Colonic mucosa (tissue), 4 donors: ENCODE measurements around the gene SLC30A5. TPM values are rescaled to one million over a fixed set of nuclear protein-coding genes. Genes with fewer than 3 reads are reported as not detected.

Source experiments
- DNase-seq: peaks from one replicate; pipeline ENCODE4 v3.0.0-alpha.2; 2020
- H3K27ac ChIP-seq: fragments of 200-600 bp; one replicate; pipeline ENCODE4 v1.8.0; 2021
- H3K27me3 ChIP-seq: fragments of 200-600 bp; one replicate; pipeline ENCODE4 v1.8.0; 2021
- H3K36me3 ChIP-seq: fragments of 200-600 bp; one replicate; pipeline ENCODE4 v1.8.0; 2021
- H3K4me1 ChIP-seq: fragments of 200-600 bp; one replicate; pipeline ENCODE4 v1.8.0; 2021; ENCODE audit warnings: mild to moderate bottlenecking
- H3K4me3 ChIP-seq: fragments of 200-600 bp; one replicate; pipeline ENCODE4 v1.8.0; 2021
- H3K9ac ChIP-seq, 2 donors: one replicate each; pipeline ENCODE4 v1.7.0; 2013; ENCODE audit warnings: control low read depth in 2 of 2, low read depth in 2 of 2, low read length in 2 of 2
- H3K9me3 ChIP-seq: fragments of 200-600 bp; one replicate; pipeline ENCODE4 v1.8.0; 2021
- CTCF ChIP-seq: fragments of 200-600 bp; IDR thresholded peaks from one replicate; pipeline ENCODE4 v1.8.0; 2022; ENCODE audit warnings: antibody characterized with exemption, mild to moderate bottlenecking
- intact Hi-C: fragments of 100-400 bp; cut with DNase I; formaldehyde crosslinking; loops from one replicate; pipeline ENCODE4 v1.14.1; 2022
- total RNA-seq, 2 donors: library from RNA; stranded (reverse); fragmentation: NEBNext Ultra II Directional in 1 of 2; extraction: Animal tissue kit (Norgen Biotek cat#: 25700) in 1 of 2; gene quantifications; one replicate each; pipeline ENCODE4 v1.2.1, GENCODE V29; 2021
- donor health status: healthy.
- donor health status: DM: no; HTN: no; CAD: no.
- donor health status: DM: no; HTN: no; CAD: no.

SLC30A5 gene
- total RNA-seq, 2 donors from 2014 or later: 45.9 to 50.5 TPM

- Histone ChIP-seq H3K27ac (no peak overlapping the region), H3K9ac (peak overlapping the region; percentile 28 to 66), H3K36me3 (no peaks in the 10 kb centered on the region), H3K9me3 (no peaks in the 10 kb centered on the region), H3K27me3 (no peaks in the 10 kb centered on the region), H3K4me1 (peaks cover 4% of the 10 kb centered on the region), H3K4me3 (peak overlapping the region; percentile 88)
- DNase-seq: no peak
- intact Hi-C loops: loop anchor here (10.0 kb wide), 1 partner anchor 47 kb away; a partner anchor contains a TSS
- no peak for TF ChIP-seq CTCF
Observed at GRCh38 chr5:69167493-69167855, 73.7 kb downstream of the SLC30A5 start.

- no peaks in the 10 kb centered on the region for H3K27me3 ChIP-seq
- DNase-seq: no peak
- H3K36me3 ChIP-seq: no peaks in the 10 kb centered on the region
- H3K27ac ChIP-seq: no peak overlapping the region
- peak overlapping the region; percentile 88 for H3K4me3 ChIP-seq
- H3K4me1 ChIP-seq: peaks cover 4% of the 10 kb centered on the region
- H3K9ac ChIP-seq: peak overlapping the region; percentile 28 to 66
- no peak for TF ChIP-seq CTCF
- no peaks in the 10 kb centered on the region for H3K9me3 ChIP-seq
- intact Hi-C loops: loop anchor here (10.0 kb wide), 1 partner anchor 47 kb away; a partner anchor contains a TSS
Observed at GRCh38 chr5:69167929-69168328, 74.1 kb downstream of the SLC30A5 start.

GRCh38 chr5:69170495-69170894 lies 76.7 kb downstream of the SLC30A5 start:
- no peak for TF ChIP-seq CTCF
- Histone ChIP-seq H3K27ac (no peak overlapping the region), H3K9me3 (no peaks in the 10 kb centered on the region), H3K9ac (no peak overlapping the region), H3K27me3 (no peaks in the 10 kb centered on the region), H3K36me3 (no peaks in the 10 kb centered on the region), H3K4me1 (peaks cover 4% of the 10 kb centered on the region), H3K4me3 (no peak overlapping the region)
- DNase-seq: no peak
- intact Hi-C loops: no loop called here

GRCh38 chr5:69170969-69171368 lies 77.2 kb downstream of the SLC30A5 start:
- no peak for TF ChIP-seq CTCF
- Histone ChIP-seq H3K9me3 (no peaks in the 10 kb centered on the region), H3K27me3 (no peaks in the 10 kb centered on the region), H3K27ac (no peak overlapping the region), H3K9ac (no peak overlapping the region), H3K4me1 (peaks cover 4% of the 10 kb centered on the region), H3K4me3 (no peak overlapping the region), H3K36me3 (no peaks in the 10 kb centered on the region)
- intact Hi-C loops: no loop called here
- DNase-seq: no peak

Other genes starting within 250 kb of the SLC30A5 start
- gene CCNB1, start 73.1 kb downstream of the SLC30A5 start, total RNA-seq: 100 to 1,000 TPM in 1 of 2 donors, 10 to 100 TPM in 1; 43.1 to 189 TPM
- 10 to 100 TPM in 1 of 2 donors, 1 to 10 TPM in 1; 5.9 to 13.9 TPM for gene CENPH, start 95.6 kb downstream of the SLC30A5 start, total RNA-seq
- gene CDK7, start 140.9 kb downstream of the SLC30A5 start, total RNA-seq: 10 to 100 TPM; 21.9 to 35.4 TPM
- gene CCDC125, start 238.8 kb downstream of the SLC30A5 start, total RNA-seq: 10 to 100 TPM; 12.5 to 13.2 TPM